Measurements from ENCODE around the gene LTK. TPM values are rescaled to one million over a fixed set of nuclear protein-coding genes. Genes with fewer than 3 reads are reported as not detected.

The LTK gene
- total RNA-seq, 1 donor from 2014 or later, result 25.9 TPM

- H3K27ac ChIP-seq, result peak overlapping the region; percentile 68
- no peak for DNase-seq
- TF ChIP-seq, protein P1, sequence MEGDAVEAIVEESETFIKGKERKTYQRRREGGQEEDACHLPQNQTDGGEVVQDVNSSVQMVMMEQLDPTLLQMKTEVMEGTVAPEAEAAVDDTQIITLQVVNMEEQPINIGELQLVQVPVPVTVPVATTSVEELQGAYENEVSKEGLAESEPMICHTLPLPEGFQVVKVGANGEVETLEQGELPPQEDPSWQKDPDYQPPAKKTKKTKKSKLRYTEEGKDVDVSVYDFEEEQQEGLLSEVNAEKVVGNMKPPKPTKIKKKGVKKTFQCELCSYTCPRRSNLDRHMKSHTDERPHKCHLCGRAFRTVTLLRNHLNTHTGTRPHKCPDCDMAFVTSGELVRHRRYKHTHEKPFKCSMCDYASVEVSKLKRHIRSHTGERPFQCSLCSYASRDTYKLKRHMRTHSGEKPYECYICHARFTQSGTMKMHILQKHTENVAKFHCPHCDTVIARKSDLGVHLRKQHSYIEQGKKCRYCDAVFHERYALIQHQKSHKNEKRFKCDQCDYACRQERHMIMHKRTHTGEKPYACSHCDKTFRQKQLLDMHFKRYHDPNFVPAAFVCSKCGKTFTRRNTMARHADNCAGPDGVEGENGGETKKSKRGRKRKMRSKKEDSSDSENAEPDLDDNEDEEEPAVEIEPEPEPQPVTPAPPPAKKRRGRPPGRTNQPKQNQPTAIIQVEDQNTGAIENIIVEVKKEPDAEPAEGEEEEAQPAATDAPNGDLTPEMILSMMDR (IDR thresholded peaks at IDR 0.05), result no peak
- intact Hi-C loops (cut with DNase I), result no loop called here
- H3K36me3 ChIP-seq, result no peaks in the 10 kb centered on the region
- no peaks in the 10 kb centered on the region for H3K9me3 ChIP-seq
- no peak for ATAC-seq
- no peak overlapping the region for H3K4me3 ChIP-seq
- peaks cover 26% of the 10 kb centered on the region for H3K4me1 ChIP-seq
- H3K27me3 ChIP-seq (ENCODE audit: low read depth), result no peaks in the 10 kb centered on the region
Measured at GRCh38 chr15:41554915-41555314, 41.3 kb upstream of the LTK start.

GRCh38 chr15:41554343-41554742 lies 40.7 kb upstream of the LTK start:
- no peak for DNase-seq
- peaks cover 21% of the 10 kb centered on the region for H3K4me1 ChIP-seq
- no peaks in the 10 kb centered on the region for H3K9me3 ChIP-seq
- intact Hi-C loops (cut with DNase I), result no loop called here
- ATAC-seq, result no peak
- peak overlapping the region; percentile 68 for H3K27ac ChIP-seq
- H3K27me3 ChIP-seq (ENCODE audit: low read depth), result no peaks in the 10 kb centered on the region
- no peaks in the 10 kb centered on the region for H3K36me3 ChIP-seq
- no peak overlapping the region for H3K4me3 ChIP-seq
- TF ChIP-seq, protein P1 (IDR thresholded peaks at IDR 0.05), result no peak

- ATAC-seq, result no peak
- no peaks in the 10 kb centered on the region for H3K9me3 ChIP-seq
- peaks cover 21% of the 10 kb centered on the region for H3K4me1 ChIP-seq
- intact Hi-C loops (cut with DNase I), result no loop called here
- peak overlapping the region; percentile 68 for H3K27ac ChIP-seq
- TF ChIP-seq, protein P1 (IDR thresholded peaks at IDR 0.05), result no peak
- no peaks in the 10 kb centered on the region for H3K27me3 ChIP-seq (ENCODE audit: low read depth)
- no peaks in the 10 kb centered on the region for H3K36me3 ChIP-seq
- no peak for DNase-seq
- H3K4me3 ChIP-seq, result no peak overlapping the region
Measured at GRCh38 chr15:41553731-41554130, 40.1 kb upstream of the LTK start.

DNA sequence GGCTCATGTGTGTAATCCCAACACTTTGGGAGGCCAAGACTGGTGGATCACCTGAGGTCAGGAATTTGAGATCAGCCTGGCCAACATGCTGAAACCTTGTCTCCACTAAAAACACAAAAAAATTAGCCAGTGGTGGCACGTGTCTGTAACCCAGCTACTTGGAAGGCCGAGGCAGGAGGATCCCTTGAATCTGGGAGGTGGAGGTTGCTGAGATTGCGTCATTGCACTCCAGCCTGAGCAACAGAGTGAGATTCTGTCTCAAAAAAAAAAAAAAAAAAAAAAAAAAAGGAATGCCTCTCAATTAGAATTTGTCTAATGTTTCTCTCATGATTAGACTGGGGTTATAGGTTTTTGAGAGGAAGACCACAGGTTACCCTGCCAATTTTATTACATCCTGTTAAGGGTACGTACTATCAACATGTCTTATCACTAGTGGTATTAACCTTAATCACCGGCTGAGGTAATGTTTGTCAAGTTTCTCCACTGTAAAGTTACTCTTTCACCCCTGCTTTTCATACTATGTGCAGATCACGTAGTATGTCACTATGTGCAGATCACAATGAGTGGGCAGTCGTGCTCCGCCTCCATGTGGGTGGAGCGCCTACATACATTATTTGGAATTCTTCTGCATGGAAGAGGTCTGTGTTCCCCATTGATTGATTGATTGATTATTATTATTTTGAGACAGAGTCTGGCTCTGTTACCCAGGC lies 36.6 kb upstream of the LTK start:
- Histone ChIP-seq H3K36me3 (no peaks in the 10 kb centered on the region), H3K27me3 (ENCODE audit: low read depth) (no peaks in the 10 kb centered on the region), H3K27ac (no peak overlapping the region), H3K4me3 (no peak overlapping the region), H3K4me1 (peaks cover 3% of the 10 kb centered on the region), H3K9me3 (no peaks in the 10 kb centered on the region)
- intact Hi-C loops (cut with DNase I), result no loop called here
- ATAC-seq (no peak), DNase-seq (no peak)
- TF ChIP-seq, protein P1 (IDR thresholded peaks at IDR 0.05), result no peak

- no peak for ATAC-seq
- H3K9me3 ChIP-seq, result no peaks in the 10 kb centered on the region
- no peak overlapping the region for H3K4me3 ChIP-seq
- H3K4me1 ChIP-seq, result peaks cover 12% of the 10 kb centered on the region
- intact Hi-C loops (cut with DNase I), result no loop called here
- no peak for DNase-seq
- no peaks in the 10 kb centered on the region for H3K27me3 ChIP-seq (ENCODE audit: low read depth)
- H3K36me3 ChIP-seq, result no peaks in the 10 kb centered on the region
- H3K27ac ChIP-seq, result no peak overlapping the region
- TF ChIP-seq, protein P1 (IDR thresholded peaks at IDR 0.05), result no peak
Measured at GRCh38 chr15:41546851-41547786, 33.5 kb upstream of the LTK start.
